ENCODE measurements around the gene GPANK1. TPM values are rescaled to one million over a fixed set of nuclear protein-coding genes. Genes with fewer than 3 reads are reported as not detected.

GPANK1 gene
- total and polyA plus RNA-seq, 2 of the 4 experiments (the other 2 are of a cell fraction): 6.1 to 13.8 TPM

- peaks cover 6% of the 10 kb centered on the region for H3K9me1 ChIP-seq (ENCODE audit: insufficient read depth, low read length)
- no TSS peak for BruUV-seq (replicated peaks)
- peak overlapping the region; percentile 99; the same call in 1 of the 2 replicates for H3K23ac ChIP-seq (ENCODE audit: low read depth, low read length)
- peaks cover 22 to 56% of the 10 kb centered on the region in 2 experiments for H3K79me1 ChIP-seq (ENCODE audit: low read depth in 1 of 2, low read length in 2 of 2)
- no peaks in the 10 kb centered on the region for H3K4me1 ChIP-seq (ENCODE audit: control insufficient read depth, insufficient read depth, low read length)
- peaks cover 50% of the 10 kb centered on the region for H4K20me1 ChIP-seq (ENCODE audit: insufficient read depth, low read length)
- peak overlapping the region; percentile 15 for H2BK5ac ChIP-seq (ENCODE audit: low read depth, low read length, poor library complexity, severe bottlenecking)
- H3K56ac ChIP-seq (ENCODE audit: extremely low read depth, insufficient read depth, low read length): no peak overlapping the region
- no peak overlapping the region for H2AK9ac ChIP-seq (replicated peaks; ENCODE audit: low read depth, low read length, poor library complexity)
- H4K5ac ChIP-seq (ENCODE audit: low read depth, low read length): no peak overlapping the region
- H2AK5ac ChIP-seq (ENCODE audit: low read depth, low read length): no peak overlapping the region
- no peak for DNase-seq
- no peak overlapping the region for H3K18ac ChIP-seq (ENCODE audit: low read depth, low read length)
- H2BK120ac ChIP-seq (ENCODE audit: low read depth, low read length): no peak overlapping the region
- no peak overlapping the region for H2AFZ ChIP-seq (replicated peaks; ENCODE audit: low read length, poor library complexity)
- intact Hi-C loops (cut with micrococcal nuclease): no loop called here
- in situ Hi-C loops (cut with MboI; ENCODE audit: low sequenced_read_pairs): no loop called here
- peak overlapping the region; percentile 98 for H3K4me2 ChIP-seq (ENCODE audit: low read depth, low read length)
- H3K27me3 ChIP-seq (ENCODE audit: control insufficient read depth, insufficient read depth, low read length): no peaks in the 10 kb centered on the region
- H3K27ac ChIP-seq (ENCODE audit: insufficient read depth, low read length): no peak overlapping the region
- no peak overlapping the region for H3K4ac ChIP-seq (ENCODE audit: low read depth, low read length)
- no peak overlapping the region for H3K14ac ChIP-seq (replicated peaks; ENCODE audit: low read depth, low read length)
- H3K9ac ChIP-seq (ENCODE audit: low read depth, low read length): peak overlapping the region; percentile 100; the same call in 1 of the 2 replicates
- dilution Hi-C loops (cut with HindIII; ENCODE audit: low sequenced_read_pairs, unreplicated experiment): no loop called here
- POLR2A ChIA-PET (ENCODE audit: unreplicated experiment): interaction anchor here (0.6 kb wide), 1 partner anchor 216 kb away, joined by 4 read pairs; no protein-coding TSS in a partner anchor
- H2BK15ac ChIP-seq (ENCODE audit: low read depth, low read length): no peak overlapping the region
- no peak for TF ChIP-seq ELK1 (IDR thresholded peaks at IDR 0.05; ENCODE audit: borderline replicate concordance, low read depth, low read length)
- peaks cover 47% of the 10 kb centered on the region for H3K36me3 ChIP-seq (ENCODE audit: control insufficient read depth, insufficient read depth, low read length)
- H2BK20ac ChIP-seq (ENCODE audit: low read depth, low read length): no peak overlapping the region
- 60% methylated on average over 2 of the region's 10 CpGs; no CpG with 5 or more reads in 1 of the 2 experiments for WGBS, 2 experiments (ENCODE audit: extremely low coverage in 2 of 2, insufficient read length in 1 of 2)
- H4K91ac ChIP-seq (ENCODE audit: insufficient read depth, low read depth, low read length): no peak overlapping the region
- no peaks in the 10 kb centered on the region for H3K9me3 ChIP-seq (ENCODE audit: control insufficient read depth, insufficient read depth, low read length)
- ATAC-seq (ENCODE audit: low read depth): no peak
- no peak overlapping the region for H3K4me3 ChIP-seq (ENCODE audit: insufficient read depth, low read depth, low read length)
- CTCF ChIA-PET: interaction anchor here (1.3 kb wide), 1 partner anchor 15 kb away, joined by 4 read pairs; no protein-coding TSS in a partner anchor
- H4K8ac ChIP-seq (ENCODE audit: low read depth in 2 of 2, low read length in 2 of 2): no peak overlapping the region
These were observed 42.1 kb downstream of the GPANK1 start for GRCh38 chr6:31622684-31623091.

Measured in IMR-90 (cell line).